HepG2 (cell line): ENCODE measurements around the gene HMCN2. TPM values are rescaled to one million over a fixed set of nuclear protein-coding genes. Genes with fewer than 3 reads are reported as not detected.

ENCODE experiments used
- ATAC-seq: fragments of 200-7000 bp; cut with Tn5 transposase; 3 replicates; pipeline ENCODE4 v1.9.1; 2020; ENCODE audit warnings: mild to moderate bottlenecking, moderate library complexity
- BruUV-seq: library from RNA; stranded (reverse); fragments of 400-500 nt; replicated peaks from 2 replicates; lab custom pipeline; 2021; lab: Mats Ljungman, UMichigan
- CTCF ChIA-PET: fragments of 300-600 bp; formaldehyde crosslinking; extraction: SDS; loops from one replicate; lab custom pipeline; 2021; ENCODE audit warnings: low total read pairs, inconsistent platforms, low intra/inter-chr PET ratio; lab: Yijun Ruan, JAX
- POLR2A ChIA-PET: fragments of 350-600 bp; sonication (Branson Sonifier 250); formaldehyde crosslinking; loops from one replicate; lab custom pipeline; 2020; ENCODE audit warnings: antibody characterized with exemption, inconsistent platforms; lab: Yijun Ruan, JAX
- DNase-seq: peaks from one replicate; pipeline ENCODE4 v3.0.0-alpha.2; 2015; ENCODE audit warnings: low spot score
- FAIRE-seq: peaks from 3 replicates; lab custom pipeline; 2011; peaks lifted over from hg19 to GRCh38; lab: Jason Lieb, UNC
- H2AFZ ChIP-seq: one replicate; pipeline ENCODE4 v1.6.1; 2011; ENCODE audit warnings: low read length, inconsistent platforms
- H3K27ac ChIP-seq: fragments of 300-600 bp; 3 replicates; pipeline ENCODE4 v1.8.0; 2011; ENCODE audit warnings: mixed run types, mild to moderate bottlenecking, mixed read lengths, low read length, inconsistent platforms; ENCODE audit not compliant: insufficient read depth; ENCODE audit errors: extremely low read length
- H3K27me3 ChIP-seq, 2 experiments: fragments of 200-600 bp in 1 of 2; 2 replicates in 1 of 2; 3 replicates in 1 of 2; pipeline versions ENCODE4 v1.6.0 to v1.8.0; 2011; ENCODE audit warnings: low read length in 2 of 2, mild to moderate bottlenecking in 2 of 2, moderate library complexity in 2 of 2, inconsistent platforms in 1 of 2; ENCODE audit not compliant: insufficient read depth in 2 of 2, control insufficient read depth in 1 of 2
- H3K36me3 ChIP-seq, 2 experiments: fragments of 200-600 bp in 1 of 2; replicated peaks in 1 of 2; 2 replicates in 1 of 2; 3 replicates in 1 of 2; pipeline versions ENCODE4 v1.5.1 to v1.8.0; 2011; ENCODE audit warnings: low read length in 2 of 2, inconsistent platforms in 1 of 2; ENCODE audit not compliant: insufficient read depth in 2 of 2, control insufficient read depth in 1 of 2
- H3K4me1 ChIP-seq: 2 replicates; pipeline ENCODE4 v1.5.1; 2012; ENCODE audit warnings: low read length, inconsistent platforms; ENCODE audit not compliant: insufficient read depth
- H3K4me2 ChIP-seq: 2 replicates; pipeline ENCODE4 v1.6.0; 2011; ENCODE audit warnings: low read depth, low read length, inconsistent platforms
- H3K4me3 ChIP-seq, 3 experiments: fragments of 200-600 bp in 1 of 3; sonication (generic), shearing (Covaris generic) in 1 of 3; replicated peaks in 1 of 3; 2 replicates each; pipeline ENCODE4 v1.5.1; 2011 to 2016; ENCODE audit warnings: low read length in 3 of 3, inconsistent platforms in 2 of 3, low read depth in 2 of 3, mild to moderate bottlenecking in 2 of 3, control low read depth in 1 of 3, mixed read lengths in 1 of 3; ENCODE audit not compliant: insufficient read depth in 1 of 3
- H3K79me2 ChIP-seq: one replicate; pipeline ENCODE4 v1.6.1; 2011; ENCODE audit warnings: low read length, inconsistent platforms; ENCODE audit not compliant: insufficient read depth
- H3K9ac ChIP-seq: 2 replicates; pipeline ENCODE4 v1.6.0; 2011; ENCODE audit warnings: mild to moderate bottlenecking, low read depth, low read length, inconsistent platforms; ENCODE audit not compliant: insufficient read depth
- H3K9me3 ChIP-seq: 2 replicates; pipeline ENCODE4 v1.5.1; 2012; ENCODE audit warnings: mild to moderate bottlenecking, low read length
- H4K20me1 ChIP-seq: 2 replicates; pipeline ENCODE4 v1.6.0; 2011; ENCODE audit warnings: inconsistent platforms, mild to moderate bottlenecking, low read length, moderate library complexity; ENCODE audit not compliant: insufficient read depth
- AGO2 ChIP-seq: fragments of 200-400 bp; formaldehyde crosslinking; optimal IDR thresholded peaks from 2 replicates; pipeline ENCODE3; 2017; ENCODE audit warnings: mild to moderate bottlenecking, low read depth, low read length, moderate library complexity
- BATF2 ChIP-seq: sonication (generic); formaldehyde crosslinking; IDR thresholded peaks from 2 replicates; pipeline ENCODE4 v1.8.0; 2022; ENCODE audit warnings: mild to moderate bottlenecking, missing genetic modification reagents, moderate library complexity
- POGK ChIP-seq: sonication (generic); formaldehyde crosslinking; conservative IDR thresholded peaks from 2 replicates; pipeline ENCODE4 v1.8.0; 2022; ENCODE audit warnings: mild to moderate bottlenecking, moderate library complexity, missing genetic modification reagents
- ZNF142 ChIP-seq: sonication (generic); formaldehyde crosslinking; IDR thresholded peaks from 2 replicates; pipeline ENCODE4 v1.4.0; 2020; ENCODE audit warnings: missing genetic modification reagents
- WGBS: methylation state at CpG from one replicate; pipeline ENCODE4 v1.1.6; 2017; ENCODE audit warnings: low lambda C conversion rate; 5-methylcytosine and 5-hydroxymethylcytosine counted together
- in situ Hi-C: cut with HindIII; loops from 2 replicates; pipeline ENCODE4 v1.10.0; 2017; ENCODE audit warnings: low pct_unique_long_range_greater_than_20kb; ENCODE audit not compliant: extremely low pct_ligation_motif_present
- intact Hi-C: fragments of 100-400 bp; cut with micrococcal nuclease; formaldehyde crosslinking; loops from one replicate; pipeline ENCODE4 v1.10.0; 2022; ENCODE audit not compliant: unreplicated experiment
- polyA plus RNA-seq, 8 experiments: library from polyadenylated mRNA; depleted of rRNA in 3 of 8; stranded (reverse) in 7 of 8; unstranded in 1 of 8; fragments of >200 nt; fragmentation: Illumina TruSeq in 4 of 8; extraction: Trizol in 4 of 8; gene quantifications; 2 replicates each; pipeline versions ENCODE4 v1.2.1 to v1.2.3, GENCODE V29; 2011 to 2016; ENCODE audit warnings: low read depth in 4 of 8, missing spikeins in 1 of 8, mixed read lengths in 1 of 8; ENCODE audit not compliant: insufficient read depth in 1 of 8
- total RNA-seq, 5 experiments: library from RNA; depleted of rRNA; stranded (reverse); fragments of >200 nt; fragmentation: Illumina TruSeq; extraction: Trizol; gene quantifications; 2 replicates each; pipeline ENCODE4 v1.2.3, GENCODE V29; 2016; ENCODE audit warnings: low read depth in 1 of 5

The HMCN2 gene
- total and polyA plus RNA-seq, 2 of the 13 experiments (the other 11 are each of a cell fraction or from before 2014, with no cell fraction given): 0.09 TPM; not detected in 1

- peak; percentile 28 for ATAC-seq
Measured at GRCh38 chr9:130327781-130328348, 62.3 kb downstream of the HMCN2 start.

More at GRCh38 chr9:130327781-130328348, 62.3 kb downstream of the HMCN2 start:
- ChIA-PET CTCF (no interaction called here), POLR2A (no interaction called here)
- Histone ChIP-seq H3K27me3 (peaks cover 11 to 37% of the 10 kb centered on the region in 2 experiments; a peak in 4 of 5 replicates), H2AFZ (no peak overlapping the region), H3K9ac (no peak overlapping the region), H3K4me3 (no peak overlapping the region), H3K4me2 (no peak overlapping the region), H3K36me3 (no peaks in the 10 kb centered on the region), H3K4me1 (peaks cover 6% of the 10 kb centered on the region), H3K9me3 (no peaks in the 10 kb centered on the region), H3K27ac (no peak overlapping the region), H3K79me2 (no peaks in the 10 kb centered on the region), H4K20me1 (no peaks in the 10 kb centered on the region)
- 0% methylated on average over 1 of the region's 19 CpGs for WGBS
- FAIRE-seq (no peak), DNase-seq (no peak)
- intact Hi-C loops (no loop called here), in situ Hi-C loops (no loop called here)
- TF ChIP-seq POGK (CRISPR knock-in tag): no peak
- TF ChIP-seq AGO2: no peak
- no peak for TF ChIP-seq ZNF142
- no peak for TF ChIP-seq BATF2 (CRISPR knock-in tag)
- BruUV-seq: no TSS peak
